GM19023 (cell line): Measurements from ENCODE around the gene SHROOM1.
"Not testable (repeated sequence)": the region's sequence is repeated elsewhere in the genome, so short reads cannot be mapped to it uniquely, and the experiment has no call there.

Experiments
- ATAC-seq: cut with Tn5 transposase; IDR thresholded peaks from one replicate; pipeline ENCODE4 v1.9.1; 2021; ENCODE audit warnings: mild to moderate bottlenecking, moderate library complexity; ENCODE audit not compliant: unreplicated experiment

Gene SHROOM1

GRCh38 chr5:132830436-132831094 is at the start of gene SHROOM1:
Gene SHROOM1 (minus strand): TSS chr5:132830647. CDS start chr5:132826140, 4,507 bp downstream.
- peak; percentile 72 for ATAC-seq

- ATAC-seq = no peak
Measured at GRCh38 chr5:132877938-132878337, 47.5 kb upstream of the SHROOM1 start.

DNA sequence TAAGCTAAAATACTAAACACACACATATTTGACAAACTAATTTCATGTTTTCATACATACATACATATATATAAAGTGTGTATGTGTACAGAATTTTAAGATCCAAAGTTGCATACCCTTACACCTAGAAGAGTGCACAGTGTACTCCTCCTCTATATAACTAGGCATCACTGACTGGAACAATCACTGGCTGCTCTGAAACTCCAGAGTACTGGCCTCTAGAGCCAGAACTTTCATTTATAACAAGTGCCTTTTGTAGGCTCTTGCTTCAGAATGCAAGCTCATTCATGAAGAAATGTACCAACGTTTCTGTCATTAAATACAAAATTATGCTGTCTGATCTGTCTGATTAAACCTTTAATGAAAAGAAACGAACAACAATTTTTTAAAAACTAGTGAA is 47.0 kb upstream of the SHROOM1 start:
- no peak for ATAC-seq

DNA sequence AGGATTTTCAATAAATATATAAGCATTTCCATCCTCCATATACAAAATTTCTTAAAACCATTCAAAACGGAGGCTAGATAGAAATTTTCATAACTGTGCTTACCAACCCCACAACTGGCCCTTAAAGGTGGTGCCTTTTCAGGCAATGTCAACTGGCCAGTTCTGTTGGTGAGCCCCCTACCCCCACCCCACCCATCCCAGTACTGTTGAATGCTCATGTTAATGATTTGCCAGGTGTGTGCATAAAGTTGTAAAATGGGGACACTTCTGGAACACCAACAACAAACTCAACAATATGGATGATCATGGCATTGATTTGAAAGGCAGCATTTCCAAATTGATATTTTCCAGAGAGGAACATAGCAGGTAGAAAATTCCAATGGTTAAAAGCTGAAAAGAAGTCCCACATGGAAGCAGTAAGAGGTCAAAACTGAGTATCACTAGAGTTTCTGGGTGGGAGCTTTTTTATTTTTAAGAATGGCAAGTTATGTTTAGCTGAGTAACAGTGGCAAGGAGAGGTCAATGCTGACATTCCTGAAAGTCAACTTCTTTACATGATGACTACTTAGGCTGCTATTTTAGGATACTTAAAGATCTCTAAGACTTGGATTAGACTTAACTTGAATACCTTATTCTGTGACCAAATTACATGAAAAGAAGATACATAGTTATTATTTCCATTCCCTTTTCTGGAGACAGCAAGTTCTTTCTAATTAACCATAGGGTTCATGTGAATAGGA is 45.7 kb upstream of the SHROOM1 start:
- no peak for ATAC-seq

- no peak for ATAC-seq
Measured at GRCh38 chr5:132873930-132874271, 43.5 kb upstream of the SHROOM1 start.

- ATAC-seq = no peak
Measured at GRCh38 chr5:132873119-132873929, 42.9 kb upstream of the SHROOM1 start, which contains the start of gene LEAP2. Gene LEAP2 (plus strand): TSS chr5:132873668. CDS start chr5:132873695, 27 bp downstream.

- no peak for ATAC-seq
Measured at GRCh38 chr5:132872788-132873118, 42.3 kb upstream of the SHROOM1 start.

GRCh38 chr5:132871459-132872284 is 41.2 kb upstream of the SHROOM1 start:
- ATAC-seq = no peak

- ATAC-seq = no peak
Measured at GRCh38 chr5:132870801-132871200, 40.4 kb upstream of the SHROOM1 start.

GRCh38 chr5:132868754-132869153 is 38.3 kb upstream of the SHROOM1 start:
- no peak for ATAC-seq

DNA sequence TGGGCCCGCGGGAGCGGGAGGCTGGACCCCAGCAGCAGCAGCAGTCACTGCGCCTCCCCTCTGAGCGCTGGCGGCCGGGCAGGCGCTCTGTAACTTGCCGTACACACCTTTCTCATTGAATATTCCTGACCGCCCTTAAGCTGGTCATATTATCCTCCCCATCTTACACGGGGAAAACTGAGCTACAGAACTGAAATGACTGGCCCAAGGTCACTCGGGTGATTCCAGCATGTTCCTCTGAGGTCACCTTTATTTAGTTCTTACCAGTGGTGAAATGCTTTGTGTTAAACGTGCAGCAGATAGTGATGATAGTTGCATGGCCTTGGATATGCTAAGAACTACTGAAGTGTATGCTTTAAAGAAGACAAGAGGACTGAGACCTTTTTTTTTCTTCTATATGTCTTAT is 36.6 kb upstream of the SHROOM1 start:
- peak; percentile 11 for ATAC-seq

DNA sequence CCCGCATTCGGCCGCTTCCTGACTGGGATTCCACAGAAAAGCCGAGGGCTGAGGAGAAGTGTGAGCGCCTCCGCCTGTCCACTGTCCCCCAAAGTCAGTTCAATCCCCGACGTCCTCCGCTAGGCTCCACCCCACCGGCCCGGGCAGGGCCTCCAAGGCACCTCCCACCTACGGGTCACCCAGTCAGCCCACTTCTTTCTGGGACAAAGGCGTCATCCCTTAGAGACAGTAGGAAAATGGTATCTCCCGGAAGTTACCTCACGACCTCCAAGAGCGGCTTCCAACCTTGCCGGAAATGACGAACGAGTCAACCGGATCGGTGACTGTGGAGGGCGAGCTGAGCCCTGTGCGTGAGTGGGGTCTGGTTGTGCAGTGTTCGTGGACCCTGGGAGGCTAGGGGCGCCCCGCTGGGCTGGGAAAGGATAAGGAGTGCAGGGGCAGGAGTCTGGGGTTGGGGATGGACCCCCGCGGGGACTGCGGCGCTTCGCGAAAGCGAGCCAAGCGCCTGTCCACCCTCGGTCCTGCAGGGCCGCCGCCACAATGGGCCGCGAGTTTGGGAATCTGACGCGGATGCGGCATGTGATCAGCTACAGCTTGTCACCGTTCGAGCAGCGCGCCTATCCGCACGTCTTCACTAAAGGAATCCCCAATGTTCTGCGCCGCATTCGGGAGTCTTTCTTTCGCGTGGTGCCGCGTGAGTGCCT is 36.0 kb upstream of the SHROOM1 start, which contains the start of the genes GDF9 and UQCRQ:
Gene GDF9, minus strand, starts transcription at position 128 of the 704 bp plus-strand sequence. CDS start 1,936 bp downstream, outside the sequence.
Gene UQCRQ, plus strand, starts transcription at position 301 of the 704 bp plus-strand sequence. Its CDS starts 240 bp downstream, at position 541.
- ATAC-seq = peak; percentile 98

- peak; percentile 39 for ATAC-seq
Measured at GRCh38 chr5:132865668-132866341, 35.4 kb upstream of the SHROOM1 start.

DNA sequence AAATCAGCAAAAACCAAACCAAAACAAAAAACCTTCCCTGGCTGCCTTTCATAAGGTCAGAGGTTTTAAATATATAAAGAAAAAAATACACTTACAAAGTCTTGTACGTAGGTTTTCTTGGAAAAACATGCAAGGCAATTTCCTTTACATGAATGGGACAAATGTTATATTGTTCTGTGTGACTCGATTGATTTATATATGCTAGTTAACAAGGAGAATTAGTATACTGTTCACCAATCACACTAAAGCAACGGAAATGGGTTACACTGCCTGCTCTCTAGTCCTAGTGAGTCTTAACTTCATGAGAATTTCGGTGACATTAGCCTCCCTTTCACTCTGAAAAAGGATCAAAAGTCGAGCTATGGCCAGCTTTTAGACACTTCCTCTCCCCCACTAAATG is 30.3 kb upstream of the SHROOM1 start:
- ATAC-seq = no peak

DNA sequence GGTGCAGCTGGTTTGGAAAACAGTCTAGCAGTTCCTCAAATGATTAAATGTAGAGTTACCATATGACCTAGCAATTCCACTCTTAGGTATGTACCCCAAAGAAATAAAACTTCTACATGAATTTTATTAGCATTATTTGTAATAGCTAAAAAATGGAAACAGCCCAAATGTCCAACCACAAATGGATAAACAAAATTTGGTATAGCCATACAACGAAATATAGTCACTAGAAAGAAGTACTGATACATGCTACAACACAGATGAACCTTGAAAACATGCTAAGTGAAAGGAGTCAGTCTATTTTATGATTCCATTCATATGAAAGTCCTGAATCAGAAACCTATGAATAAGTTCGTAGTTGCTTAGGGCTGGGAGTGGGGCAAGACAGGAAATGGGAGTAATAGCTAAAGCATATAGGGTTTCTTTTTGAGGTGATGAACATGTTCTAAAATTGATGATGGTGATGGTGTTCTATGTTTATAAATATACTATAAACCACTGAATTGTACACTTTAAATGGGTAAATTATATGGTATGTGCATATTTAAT is 29.5 kb upstream of the SHROOM1 start:
- ATAC-seq = no peak

DNA sequence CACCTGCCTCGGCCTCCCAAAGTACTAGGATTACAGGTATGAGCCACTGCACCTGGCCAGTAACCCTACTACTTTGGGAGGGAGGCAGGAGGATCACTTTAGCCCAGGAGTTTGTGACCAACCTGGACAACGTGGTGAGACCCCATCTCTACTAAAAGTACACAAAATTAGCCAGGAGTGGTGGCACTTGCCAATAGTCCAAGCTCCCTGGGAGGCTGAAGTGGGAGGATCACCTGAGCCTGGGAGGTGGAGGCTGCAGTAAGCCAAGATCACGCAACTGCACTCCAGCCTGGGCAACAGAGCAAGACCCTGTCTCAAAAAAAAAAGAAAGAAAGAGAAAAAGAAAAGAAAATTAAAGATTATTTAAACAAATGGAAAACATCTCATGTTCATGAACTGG is 25.6 kb upstream of the SHROOM1 start:
- ATAC-seq = no peak

DNA sequence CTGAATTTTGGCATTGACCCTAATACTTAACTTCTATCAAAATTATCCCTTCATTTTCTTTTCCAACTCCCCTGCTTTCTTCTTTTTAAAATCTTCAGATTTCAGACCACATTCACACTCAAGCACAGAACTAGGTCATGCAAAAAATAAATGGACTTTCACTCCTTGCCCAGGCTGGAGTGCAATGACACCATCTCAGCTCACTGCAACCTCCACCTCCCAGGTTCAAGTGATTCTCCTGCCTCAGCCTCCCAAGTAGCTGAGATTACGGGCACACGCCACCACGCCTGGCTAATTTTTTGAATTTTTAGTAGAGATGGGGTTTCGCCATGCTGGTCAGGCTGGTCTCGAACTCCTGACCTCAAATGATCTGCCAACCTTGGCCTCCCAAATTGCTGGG is 24.5 kb upstream of the SHROOM1 start:
- ATAC-seq = not testable (repeated sequence)

GRCh38 chr5:132854301-132854700 is 23.9 kb upstream of the SHROOM1 start:
- ATAC-seq = no peak

DNA sequence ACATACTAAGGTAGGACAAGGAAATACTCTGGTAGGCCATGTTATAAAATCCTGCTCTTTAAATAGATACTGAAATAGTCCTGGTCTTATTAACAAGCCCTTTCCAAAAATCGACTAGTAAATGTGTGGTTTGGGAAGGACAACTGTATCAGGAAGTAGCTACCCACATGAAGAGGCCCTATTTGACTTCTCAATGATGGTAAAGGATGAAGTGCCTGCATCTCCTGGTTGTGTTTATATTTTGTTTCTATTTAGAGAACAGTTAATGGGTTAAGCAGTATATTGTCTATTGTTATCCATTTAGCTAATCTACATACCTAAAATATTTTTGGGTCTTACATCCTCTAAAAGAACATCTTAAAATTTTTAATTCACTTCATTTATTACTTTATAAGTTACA is 23.3 kb upstream of the SHROOM1 start:
- no peak for ATAC-seq
